ENCODE results near the gene DUSP11. TPM values are rescaled to one million over a fixed set of nuclear protein-coding genes. Genes with fewer than 3 reads are reported as not detected.
"Not testable (repeated sequence)": the region's sequence is repeated elsewhere in the genome, so short reads cannot be mapped to it uniquely, and the experiment has no call there.

DUSP11 gene
- polyA plus RNA-seq, 4 donors, result 30.4 to 36.9 (median 35.2) TPM

DNA sequence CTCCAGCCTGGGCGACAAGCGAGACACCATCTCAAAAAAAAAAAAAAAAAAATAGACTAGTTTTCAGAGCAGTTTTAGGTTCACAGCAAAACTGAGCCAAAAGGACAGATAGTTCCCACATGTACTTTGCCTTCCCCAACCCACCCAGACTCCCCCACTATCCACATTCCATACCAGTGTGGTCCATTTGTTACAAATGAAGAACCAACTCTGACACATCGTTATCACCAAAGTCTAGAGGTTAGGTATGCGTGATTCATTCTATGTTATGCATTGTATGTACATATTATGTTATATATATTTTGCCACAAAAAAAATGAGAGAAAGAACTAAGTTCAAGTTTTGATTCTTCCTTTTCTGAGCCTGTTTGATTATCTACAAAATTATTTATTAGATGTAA is 3.5 kb downstream of the DUSP11 start:
- DNase-seq (ENCODE audit: low read depth in 4 of 4, low spot score in 2 of 4), result no peak

DNA sequence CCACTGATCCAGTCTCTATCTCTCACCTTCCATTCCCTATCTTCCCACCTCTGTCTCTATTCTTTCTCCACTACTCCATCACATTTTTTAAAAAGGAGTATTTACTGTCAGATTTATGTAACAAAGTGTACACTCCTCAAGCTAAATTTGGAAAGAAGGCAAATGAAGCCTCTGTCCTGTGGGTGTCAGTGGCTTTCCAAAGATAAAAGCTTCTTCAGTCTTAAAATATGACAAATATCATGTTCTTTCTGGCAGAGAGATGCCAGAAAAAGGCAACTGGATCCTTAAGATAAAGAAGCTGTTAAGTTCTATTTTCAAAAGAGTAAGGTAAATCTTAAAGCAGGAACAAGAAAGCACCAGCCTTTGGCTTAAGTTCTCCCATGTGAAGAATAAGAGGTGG is 7.1 kb downstream of the DUSP11 start:
- no peak for DNase-seq (ENCODE audit: low read depth in 4 of 4, low spot score in 2 of 4)

DNA sequence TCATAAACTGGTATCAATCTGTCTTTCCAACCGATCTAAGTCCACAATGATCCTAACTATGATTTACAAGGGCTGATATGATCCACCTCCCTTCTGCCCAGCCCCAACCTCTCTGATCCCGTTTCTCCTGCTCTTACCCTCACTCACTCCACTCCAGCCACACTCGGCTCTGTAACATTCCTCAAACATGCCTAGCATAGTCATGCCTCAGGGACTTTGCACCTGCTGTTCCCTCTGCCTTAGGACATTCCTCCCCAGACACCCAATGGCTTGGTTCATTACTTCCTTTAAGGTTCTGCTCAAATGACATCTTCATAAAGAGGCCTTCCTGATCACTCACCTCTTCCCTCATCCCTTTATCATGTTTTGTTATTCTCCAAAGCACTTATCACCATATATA is 9.2 kb downstream of the DUSP11 start:
- DNase-seq (ENCODE audit: low read depth in 4 of 4, low spot score in 2 of 4), result no peak

- DNase-seq (ENCODE audit: low read depth in 4 of 4, low spot score in 2 of 4), result no peak
These were observed 12.9 kb downstream of the DUSP11 start for GRCh38 chr2:73766994-73767393.

DNA sequence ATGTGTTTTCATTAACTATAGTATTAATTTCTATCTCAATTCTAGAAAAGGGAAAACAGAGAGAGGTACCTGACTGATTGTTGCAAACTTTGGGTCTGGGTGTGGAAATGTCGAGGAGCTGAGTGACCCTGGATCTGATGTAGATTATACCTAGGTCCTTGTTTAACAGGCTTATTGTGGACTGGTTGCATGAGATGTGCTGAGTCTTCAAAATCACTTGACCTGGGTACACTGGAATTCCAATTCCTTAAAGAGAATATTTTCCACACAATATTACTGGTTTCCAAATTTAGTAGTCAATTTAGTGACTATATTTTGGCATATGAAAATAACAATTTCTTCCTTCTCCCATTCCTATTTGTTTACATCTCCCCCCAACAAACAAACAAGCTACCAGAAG is 13.6 kb downstream of the DUSP11 start:
- no peak for DNase-seq (ENCODE audit: low read depth in 4 of 4, low spot score in 2 of 4)

DNA sequence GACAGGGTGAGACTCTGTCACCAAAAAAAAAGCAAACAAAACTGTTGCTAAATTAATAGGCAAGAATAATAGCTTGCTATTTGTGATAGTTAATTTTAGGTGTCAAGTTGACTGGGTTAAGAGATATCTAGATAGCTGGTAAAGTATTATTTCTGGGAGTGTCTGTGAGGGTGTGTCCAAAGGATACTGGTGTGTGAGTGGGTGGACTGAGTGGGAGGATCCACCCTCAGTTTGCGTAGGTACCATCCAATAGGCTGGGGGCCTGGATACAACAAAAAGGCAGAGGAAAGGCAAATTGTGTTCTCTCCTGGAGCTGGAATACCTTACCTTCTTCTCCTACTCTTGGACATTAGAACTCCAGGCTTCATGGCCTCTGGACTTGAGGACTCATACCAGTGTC is 15.0 kb downstream of the DUSP11 start:
- no peak for DNase-seq (ENCODE audit: low read depth in 4 of 4, low spot score in 2 of 4)

- DNase-seq (ENCODE audit: low read depth in 4 of 4, low spot score in 2 of 4), result no peak
These were observed 17.3 kb downstream of the DUSP11 start for GRCh38 chr2:73762571-73762970.

GRCh38 chr2:73759904-73760303 is 20.0 kb downstream of the DUSP11 start:
- DNase-seq (ENCODE audit: low read depth in 4 of 4, low spot score in 2 of 4), result no peak

DNA sequence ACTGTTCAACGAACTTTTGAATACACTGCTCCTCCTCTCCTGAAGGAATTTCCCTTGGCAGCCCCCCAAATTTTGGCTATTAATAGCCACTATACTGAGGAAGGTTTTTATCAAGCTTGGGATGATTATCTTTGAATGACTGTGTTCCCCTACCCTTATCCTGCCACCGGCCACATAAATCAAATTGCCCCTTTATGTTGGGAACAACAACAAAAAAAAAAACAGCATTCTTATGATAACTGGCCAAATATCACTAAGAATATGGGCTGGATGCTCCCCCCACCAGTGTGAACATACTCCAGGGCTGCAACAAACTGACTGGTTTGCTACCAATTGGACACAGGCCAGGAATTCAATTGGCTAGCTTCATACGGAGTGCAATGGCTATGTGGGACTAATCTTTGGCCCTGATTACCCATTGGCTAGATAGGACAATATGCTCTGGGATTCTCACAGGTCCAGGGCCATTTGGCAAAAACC is 20.6 kb downstream of the DUSP11 start:
- no peak for DNase-seq (ENCODE audit: low read depth in 4 of 4, low spot score in 2 of 4)

- DNase-seq (ENCODE audit: low read depth in 4 of 4, low spot score in 2 of 4), result not testable (repeated sequence)
These were observed 25.6 kb downstream of the DUSP11 start for GRCh38 chr2:73754332-73754731.

DNA sequence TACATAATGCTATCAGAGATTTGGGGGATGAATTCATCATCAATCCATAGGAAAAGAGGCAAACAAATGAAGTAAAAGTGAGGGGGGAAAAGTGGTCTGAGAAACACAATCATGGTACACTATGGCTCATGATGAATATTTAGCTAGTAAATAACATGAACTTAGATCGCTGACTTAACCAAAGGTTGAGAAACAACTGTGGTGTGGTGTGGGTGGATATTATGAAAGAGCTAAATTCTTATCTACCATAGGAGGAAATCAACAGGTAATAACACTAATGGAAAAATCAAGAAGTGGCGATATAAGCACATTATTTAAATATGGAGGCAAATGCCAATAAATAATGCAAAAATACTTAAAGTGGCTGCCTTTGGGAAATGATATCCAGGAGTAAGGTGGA is 30.6 kb downstream of the DUSP11 start:
- DNase-seq (ENCODE audit: low read depth in 4 of 4, low spot score in 2 of 4), result no peak

DNA sequence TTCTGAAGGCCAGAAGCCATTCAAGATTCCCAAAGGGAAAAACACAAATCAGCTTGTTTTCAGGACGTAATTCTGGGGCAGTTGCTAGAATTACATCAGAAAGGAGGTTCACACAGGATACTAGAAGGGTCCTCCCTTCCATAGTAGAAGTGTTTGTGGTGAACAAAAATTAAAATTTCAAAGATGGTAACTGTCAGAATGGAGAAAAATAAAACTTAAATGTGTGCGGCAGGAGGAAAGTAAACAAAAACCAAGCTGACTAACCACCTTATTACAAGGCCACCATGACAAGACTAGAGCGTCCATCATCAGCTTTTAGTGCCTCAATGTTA is 33.1 kb downstream of the DUSP11 start:
- DNase-seq (ENCODE audit: low read depth in 4 of 4, low spot score in 2 of 4), result no peak

DNA sequence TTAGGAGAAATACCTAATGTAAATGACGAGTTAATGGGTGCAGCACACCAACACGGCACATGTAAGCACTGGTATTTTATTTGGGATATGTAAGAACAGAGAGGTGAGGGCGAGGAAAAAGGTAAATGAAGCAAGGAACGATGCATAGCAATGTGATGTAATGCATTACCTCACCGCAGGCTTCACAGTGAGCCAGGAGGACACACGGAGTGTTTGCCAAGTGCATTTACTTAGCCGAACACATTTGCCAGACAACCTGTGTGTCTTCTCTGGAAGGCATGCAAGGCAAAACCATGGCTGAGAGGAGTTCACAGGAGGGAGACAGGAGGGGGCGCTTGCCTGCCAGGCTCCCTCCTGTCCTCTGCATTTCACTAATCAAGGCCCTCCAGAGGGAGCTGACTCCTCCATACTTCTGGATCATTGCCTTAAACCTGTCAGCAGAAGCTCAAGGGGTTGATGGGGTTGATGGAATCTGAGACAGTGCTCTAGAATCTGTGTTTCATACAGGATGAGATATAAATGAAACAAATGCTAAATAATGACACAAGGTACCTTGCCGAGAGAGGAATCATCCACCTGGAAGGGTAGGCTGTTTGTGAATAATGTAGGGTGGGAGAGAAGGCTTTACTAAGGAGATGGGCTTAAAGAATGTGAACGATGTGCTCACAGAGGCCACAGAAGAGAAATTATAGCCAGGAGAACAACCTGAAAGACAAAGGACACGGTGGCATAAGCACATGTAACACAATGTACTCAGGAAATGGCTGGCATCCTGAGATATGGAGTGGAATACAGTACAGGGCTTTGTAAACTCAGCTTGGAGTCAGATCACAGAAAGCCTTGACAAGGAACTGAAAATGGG is 33.7 kb downstream of the DUSP11 start:
- DNase-seq (ENCODE audit: low read depth in 4 of 4, low spot score in 2 of 4), result no peak

- DNase-seq (ENCODE audit: low read depth in 4 of 4, low spot score in 2 of 4), result no peak
These were observed 39.1 kb downstream of the DUSP11 start for GRCh38 chr2:73740767-73741166.

GRCh38 chr2:73739101-73739500 is 40.8 kb downstream of the DUSP11 start:
- DNase-seq (ENCODE audit: low read depth in 4 of 4, low spot score in 2 of 4), result no peak

- peak; percentile 81 to 94 (median 92) for DNase-seq (ENCODE audit: low read depth in 4 of 4, low spot score in 2 of 4)
These were observed 42.8 kb downstream of the DUSP11 start, which contains the start of gene TPRKB for GRCh38 chr2:73736855-73737779. Gene TPRKB (minus strand): TSS chr2:73737345. CDS start chr2:73734569, 2,776 bp downstream.

DNA sequence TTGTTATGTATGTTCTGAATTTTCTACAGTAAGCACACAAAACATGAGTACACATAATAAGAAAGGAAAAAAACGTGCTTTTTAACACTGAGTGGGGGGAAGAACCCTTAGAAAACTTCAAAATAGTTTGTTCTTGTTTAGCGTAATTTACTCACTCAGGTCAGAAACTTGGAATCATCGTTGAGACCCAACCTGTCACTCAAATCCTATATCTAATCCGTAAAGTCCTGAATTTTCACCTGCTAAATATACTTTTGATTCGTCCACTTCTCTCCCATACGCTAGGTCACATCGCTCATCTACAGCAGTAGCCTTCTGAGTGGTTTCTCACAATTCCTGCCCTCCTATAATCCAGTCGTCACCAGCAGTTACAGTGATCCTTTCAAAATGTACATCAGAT is 43.5 kb downstream of the DUSP11 start:
- no peak for DNase-seq (ENCODE audit: low read depth in 4 of 4, low spot score in 2 of 4)

- no peak for DNase-seq (ENCODE audit: low read depth in 4 of 4, low spot score in 2 of 4)
These were observed 49.1 kb downstream of the DUSP11 start for GRCh38 chr2:73730810-73731209.

DNA sequence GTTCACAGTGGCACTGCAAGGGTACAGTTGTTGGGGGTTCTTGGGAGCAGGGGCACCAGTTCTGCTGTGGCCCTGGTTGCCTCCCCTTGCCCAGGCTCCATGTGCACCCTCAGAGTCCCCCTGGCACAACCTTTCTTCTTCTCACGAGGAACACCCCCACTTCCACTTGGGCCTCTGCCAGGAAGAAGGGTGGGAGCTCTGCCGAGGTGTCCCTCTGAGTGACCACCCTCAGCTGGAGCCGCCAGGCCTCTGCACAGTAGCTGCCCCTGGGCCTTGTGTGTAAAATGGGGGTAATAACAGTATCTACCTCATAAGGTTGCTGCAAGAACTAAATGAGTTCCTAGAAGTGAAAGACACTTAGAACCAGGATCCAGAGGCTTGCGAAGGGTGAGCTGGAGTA is 51.2 kb downstream of the DUSP11 start:
- no peak for DNase-seq (ENCODE audit: low read depth in 4 of 4, low spot score in 2 of 4)

- DNase-seq (ENCODE audit: low read depth in 4 of 4, low spot score in 2 of 4), result no peak
These were observed 51.9 kb downstream of the DUSP11 start for GRCh38 chr2:73728043-73728442.

- DNase-seq (ENCODE audit: low read depth in 4 of 4, low spot score in 2 of 4), result not testable (repeated sequence)
These were observed 53.2 kb downstream of the DUSP11 start for GRCh38 chr2:73726657-73727056.
